Measurements from ENCODE around the gene RAB3GAP2. TPM values are rescaled to one million over a fixed set of nuclear protein-coding genes. Genes with fewer than 3 reads are reported as not detected.
"Not testable (repeated sequence)": the region's sequence is repeated elsewhere in the genome, so short reads cannot be mapped to it uniquely, and the experiment has no call there.

The RAB3GAP2 gene, protein sequence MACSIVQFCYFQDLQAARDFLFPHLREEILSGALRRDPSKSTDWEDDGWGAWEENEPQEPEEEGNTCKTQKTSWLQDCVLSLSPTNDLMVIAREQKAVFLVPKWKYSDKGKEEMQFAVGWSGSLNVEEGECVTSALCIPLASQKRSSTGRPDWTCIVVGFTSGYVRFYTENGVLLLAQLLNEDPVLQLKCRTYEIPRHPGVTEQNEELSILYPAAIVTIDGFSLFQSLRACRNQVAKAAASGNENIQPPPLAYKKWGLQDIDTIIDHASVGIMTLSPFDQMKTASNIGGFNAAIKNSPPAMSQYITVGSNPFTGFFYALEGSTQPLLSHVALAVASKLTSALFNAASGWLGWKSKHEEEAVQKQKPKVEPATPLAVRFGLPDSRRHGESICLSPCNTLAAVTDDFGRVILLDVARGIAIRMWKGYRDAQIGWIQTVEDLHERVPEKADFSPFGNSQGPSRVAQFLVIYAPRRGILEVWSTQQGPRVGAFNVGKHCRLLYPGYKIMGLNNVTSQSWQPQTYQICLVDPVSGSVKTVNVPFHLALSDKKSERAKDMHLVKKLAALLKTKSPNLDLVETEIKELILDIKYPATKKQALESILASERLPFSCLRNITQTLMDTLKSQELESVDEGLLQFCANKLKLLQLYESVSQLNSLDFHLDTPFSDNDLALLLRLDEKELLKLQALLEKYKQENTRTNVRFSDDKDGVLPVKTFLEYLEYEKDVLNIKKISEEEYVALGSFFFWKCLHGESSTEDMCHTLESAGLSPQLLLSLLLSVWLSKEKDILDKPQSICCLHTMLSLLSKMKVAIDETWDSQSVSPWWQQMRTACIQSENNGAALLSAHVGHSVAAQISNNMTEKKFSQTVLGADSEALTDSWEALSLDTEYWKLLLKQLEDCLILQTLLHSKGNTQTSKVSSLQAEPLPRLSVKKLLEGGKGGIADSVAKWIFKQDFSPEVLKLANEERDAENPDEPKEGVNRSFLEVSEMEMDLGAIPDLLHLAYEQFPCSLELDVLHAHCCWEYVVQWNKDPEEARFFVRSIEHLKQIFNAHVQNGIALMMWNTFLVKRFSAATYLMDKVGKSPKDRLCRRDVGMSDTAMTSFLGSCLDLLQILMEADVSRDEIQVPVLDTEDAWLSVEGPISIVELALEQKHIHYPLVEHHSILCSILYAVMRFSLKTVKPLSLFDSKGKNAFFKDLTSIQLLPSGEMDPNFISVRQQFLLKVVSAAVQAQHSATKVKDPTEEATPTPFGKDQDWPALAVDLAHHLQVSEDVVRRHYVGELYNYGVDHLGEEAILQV (N-terminal part only)
- 10 to 100 TPM; 51.0 to 55.9 TPM for total RNA-seq

DNA sequence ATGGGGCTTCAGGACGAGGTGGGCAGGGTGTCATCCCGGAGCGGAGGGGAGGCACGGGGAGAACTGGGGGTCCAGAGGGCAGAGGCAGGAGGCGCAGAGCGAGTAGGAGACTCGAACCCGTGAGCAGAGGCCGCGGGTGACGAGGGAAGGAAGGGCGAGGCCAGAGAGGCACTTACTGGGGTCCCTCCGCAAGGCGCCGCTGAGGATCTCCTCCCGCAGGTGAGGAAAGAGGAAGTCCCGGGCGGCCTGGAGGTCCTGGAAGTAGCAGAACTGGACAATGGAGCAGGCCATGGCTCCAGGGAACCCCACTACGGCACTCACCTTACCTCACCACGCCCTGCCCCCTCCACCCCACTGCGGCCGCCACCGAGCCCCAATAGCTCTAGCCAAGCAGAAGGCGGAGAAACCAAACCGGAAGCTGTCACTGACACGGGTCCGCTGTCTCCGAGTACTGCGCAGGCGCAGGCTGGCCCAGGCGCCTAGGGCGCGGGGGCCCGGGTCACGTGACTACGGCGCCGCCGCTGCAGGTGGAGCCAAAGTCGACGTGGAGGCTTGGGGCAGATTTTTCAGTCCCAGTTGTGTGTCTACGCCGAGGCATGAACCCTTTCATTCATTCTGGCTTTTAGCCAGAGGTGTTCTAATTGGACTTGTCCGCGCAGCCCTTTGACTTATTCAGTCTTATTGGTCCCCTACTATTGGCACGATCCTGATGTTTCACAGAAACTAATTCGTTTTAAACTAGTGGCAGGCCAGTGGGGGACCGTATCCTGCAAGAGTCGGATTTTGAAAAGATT lies at the start of gene RAB3GAP2:
TSS of gene RAB3GAP2 (minus strand) at position 407 of the 794 bp plus-strand sequence. CDS start at position 291, 116 bp downstream.
- H3K4me3 Mint-ChIP-seq = no peak within 1 kb of the TSS
- peak; percentile 98 for DNase-seq
- H3K9me3 Mint-ChIP-seq = no peaks in the 10 kb centered on the region
- H3K27me3 Mint-ChIP-seq = peaks cover 5% of the 10 kb centered on the region
- H3K27ac Mint-ChIP-seq = no peak within 1 kb of the TSS
- H3K4me1 Mint-ChIP-seq = peaks cover 14% of the 10 kb centered on the region
- H3K36me3 Mint-ChIP-seq = peaks cover 19% of the 10 kb centered on the region

DNA sequence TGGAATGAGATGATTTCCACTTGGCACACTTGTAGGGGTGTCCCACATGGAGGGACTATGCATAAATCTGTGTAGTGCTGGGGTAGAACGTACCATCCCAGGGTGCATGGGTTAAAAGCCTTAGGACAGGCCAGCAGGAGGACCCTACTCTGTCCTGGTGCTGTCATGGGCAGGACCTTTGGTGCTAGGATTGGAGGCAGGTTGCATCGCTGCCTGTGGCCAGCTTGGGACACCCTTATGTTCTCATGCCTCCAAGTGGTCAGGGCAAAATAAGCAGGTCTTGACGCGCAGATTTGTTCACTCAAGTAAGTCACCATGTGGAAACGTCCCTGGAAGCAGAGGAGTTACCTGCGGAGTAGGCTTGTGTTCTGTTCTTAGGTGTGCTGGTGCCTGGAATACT lies 49.5 kb upstream of the RAB3GAP2 start:
- Mint-ChIP-seq H3K27me3 (peaks cover 13% of the 10 kb centered on the region), H3K27ac (no peak overlapping the region), H3K4me3 (no peak overlapping the region), H3K4me1 (no peaks in the 10 kb centered on the region), H3K36me3 (no peaks in the 10 kb centered on the region), H3K9me3 (no peaks in the 10 kb centered on the region)
- no peak for DNase-seq

DNA sequence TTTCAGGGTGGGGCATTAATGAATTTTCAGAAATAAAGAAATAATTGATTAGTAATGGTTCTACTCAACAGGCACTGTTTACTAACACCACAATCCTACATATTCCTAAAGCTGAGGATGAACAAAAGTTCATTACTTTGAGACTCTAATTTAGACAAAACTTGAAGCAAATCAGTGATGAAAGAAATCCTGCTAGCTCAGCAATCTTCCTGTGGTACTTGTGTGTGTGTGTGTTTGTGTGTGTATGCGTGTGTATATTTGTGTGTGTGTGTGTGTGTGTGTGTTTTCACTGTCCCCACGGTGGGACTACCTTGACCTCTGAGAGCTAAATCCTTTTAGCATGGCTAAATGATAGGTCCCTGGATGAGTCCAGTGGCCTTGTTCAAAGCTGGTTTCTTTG lies 48.5 kb upstream of the RAB3GAP2 start:
- Mint-ChIP-seq H3K36me3 (no peaks in the 10 kb centered on the region), H3K9me3 (no peaks in the 10 kb centered on the region), H3K4me3 (no peak overlapping the region), H3K4me1 (no peaks in the 10 kb centered on the region), H3K27me3 (peaks cover 13% of the 10 kb centered on the region), H3K27ac (no peak overlapping the region)
- no peak for DNase-seq

DNA sequence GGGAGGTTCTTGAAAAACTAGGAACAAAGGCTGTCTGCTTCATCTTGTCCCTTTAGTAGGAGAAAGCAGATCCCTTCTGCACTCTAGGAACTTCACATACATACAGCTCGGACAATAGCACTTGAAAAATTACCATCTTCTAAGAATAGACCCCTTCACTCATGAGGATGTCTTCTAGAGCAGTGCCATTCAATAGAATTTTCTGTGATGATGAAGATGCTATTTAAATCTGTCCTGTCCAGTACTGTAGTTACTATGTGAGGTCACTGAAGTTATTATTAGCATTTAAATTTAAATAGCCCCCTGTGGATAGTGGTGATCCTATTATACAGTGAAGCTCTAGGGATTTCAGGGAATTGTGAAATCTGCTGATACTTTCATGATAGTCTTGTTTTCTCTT lies 46.4 kb upstream of the RAB3GAP2 start:
- Mint-ChIP-seq H3K36me3 (no peaks in the 10 kb centered on the region), H3K4me1 (no peaks in the 10 kb centered on the region), H3K27ac (no peak overlapping the region), H3K9me3 (no peaks in the 10 kb centered on the region), H3K4me3 (no peak overlapping the region), H3K27me3 (peaks cover 9% of the 10 kb centered on the region)
- no peak for DNase-seq

DNA sequence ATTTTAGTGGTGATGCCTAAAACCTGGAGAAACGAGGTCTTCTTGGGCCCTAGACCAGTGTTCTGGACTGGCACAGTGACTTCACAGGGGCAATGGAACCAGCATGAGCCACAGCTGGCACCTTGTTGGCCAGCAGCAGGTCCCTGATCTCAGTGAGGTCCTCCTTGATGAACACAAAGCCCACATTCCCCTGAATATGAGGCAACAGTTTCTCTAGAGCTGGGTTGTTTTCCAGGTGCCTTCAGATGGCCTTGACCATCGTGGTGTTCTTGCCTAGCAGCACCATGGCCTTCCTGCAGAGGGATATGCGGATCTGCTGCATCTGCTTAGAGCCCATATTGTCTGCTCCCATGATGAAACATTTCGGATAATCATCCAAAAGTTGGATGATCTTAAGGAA lies 44.9 kb upstream of the RAB3GAP2 start:
- Mint-ChIP-seq H3K4me1 (no peaks in the 10 kb centered on the region), H3K27ac (no peak overlapping the region), H3K36me3 (no peaks in the 10 kb centered on the region), H3K4me3 (no peak overlapping the region), H3K9me3 (no peaks in the 10 kb centered on the region), H3K27me3 (peaks cover 2% of the 10 kb centered on the region)
- DNase-seq = no peak

DNA sequence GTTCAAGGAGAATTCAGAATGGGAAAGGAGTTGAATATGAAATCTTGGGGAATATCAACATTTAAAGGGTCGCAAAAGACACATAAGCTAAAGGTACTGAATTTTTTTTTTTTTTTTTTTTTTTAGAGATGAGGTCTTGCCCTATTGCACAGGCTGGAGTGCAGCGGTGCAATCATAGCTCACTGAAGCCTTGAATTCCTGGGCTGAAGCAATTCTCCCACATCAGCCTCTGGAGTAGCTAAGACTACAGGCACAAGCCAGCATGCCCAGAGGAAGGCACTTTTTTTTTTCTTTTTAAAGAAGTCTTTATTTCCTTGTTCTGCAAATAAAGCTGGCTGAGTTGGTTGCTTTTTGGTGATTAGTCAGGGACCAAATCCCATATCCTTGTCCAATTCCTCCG lies 44.1 kb upstream of the RAB3GAP2 start:
- no peak overlapping the region for H3K27ac Mint-ChIP-seq
- H3K4me3 Mint-ChIP-seq = no peak overlapping the region
- no peaks in the 10 kb centered on the region for H3K9me3 Mint-ChIP-seq
- DNase-seq = no peak
- no peaks in the 10 kb centered on the region for H3K36me3 Mint-ChIP-seq
- H3K27me3 Mint-ChIP-seq = no peaks in the 10 kb centered on the region
- H3K4me1 Mint-ChIP-seq = no peaks in the 10 kb centered on the region

DNA sequence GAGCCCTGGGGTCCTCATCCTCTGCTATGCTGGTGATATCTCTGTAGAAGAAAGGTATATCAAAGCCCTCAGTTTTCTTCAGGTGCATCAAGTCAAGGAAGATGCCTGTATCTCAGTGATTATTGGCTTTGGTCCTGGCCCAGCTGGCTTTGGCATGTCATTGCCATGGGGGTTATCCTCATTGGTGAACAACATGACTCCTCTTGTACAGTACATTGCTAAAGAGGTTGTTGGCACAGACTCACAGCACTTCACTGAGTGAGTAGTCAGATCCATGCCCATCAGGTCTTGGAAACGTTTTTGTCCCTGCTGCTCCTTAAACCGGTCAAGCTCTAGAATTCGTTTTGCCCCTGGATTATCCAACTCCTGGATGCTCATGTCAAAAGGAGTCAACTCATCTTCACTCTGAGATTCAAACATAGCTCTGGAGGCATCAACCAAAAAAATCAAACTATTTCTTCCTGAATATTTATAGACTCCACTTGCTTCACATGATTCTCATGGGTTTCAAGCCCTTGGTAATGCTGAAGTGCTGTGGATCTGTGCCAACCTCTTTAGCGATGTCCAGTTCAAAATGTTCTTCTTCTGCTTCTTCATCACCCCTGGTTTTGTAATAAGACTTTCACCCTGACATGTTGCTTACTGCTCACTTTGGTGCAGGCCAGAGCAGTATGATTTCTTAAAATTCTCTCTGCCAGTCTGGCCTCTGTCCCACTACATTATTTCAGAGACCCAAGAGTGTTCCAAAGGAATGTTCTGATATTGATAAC lies 43.0 kb upstream of the RAB3GAP2 start:
- H3K27ac Mint-ChIP-seq = no peak overlapping the region
- no peak overlapping the region for H3K4me3 Mint-ChIP-seq
- H3K9me3 Mint-ChIP-seq = no peaks in the 10 kb centered on the region
- H3K27me3 Mint-ChIP-seq = no peaks in the 10 kb centered on the region
- DNase-seq = no peak
- H3K4me1 Mint-ChIP-seq = no peaks in the 10 kb centered on the region
- no peaks in the 10 kb centered on the region for H3K36me3 Mint-ChIP-seq

DNA sequence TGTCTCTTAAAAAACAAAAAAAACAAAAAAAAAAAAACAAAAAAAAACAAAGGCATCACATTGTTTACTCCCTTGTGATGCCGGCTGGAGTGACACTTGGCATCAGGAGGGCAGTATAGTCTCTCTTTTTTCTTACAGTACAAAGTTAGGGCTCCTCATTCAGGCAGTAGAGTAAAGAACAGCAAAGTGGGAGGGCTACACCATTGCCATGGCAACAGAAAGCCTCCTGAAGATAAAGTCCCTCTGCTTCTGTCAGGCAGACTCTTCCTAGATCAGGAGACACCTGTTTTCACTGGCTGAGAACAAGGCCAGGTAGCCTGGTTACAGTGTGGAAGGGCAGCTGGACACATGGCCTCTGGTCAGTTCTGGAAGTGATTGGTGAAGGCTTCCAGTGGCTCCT lies 41.3 kb upstream of the RAB3GAP2 start:
- Mint-ChIP-seq H3K4me1 (no peaks in the 10 kb centered on the region), H3K27ac (no peak overlapping the region), H3K4me3 (no peak overlapping the region), H3K27me3 (no peaks in the 10 kb centered on the region), H3K9me3 (no peaks in the 10 kb centered on the region), H3K36me3 (no peaks in the 10 kb centered on the region)
- no peak for DNase-seq

DNA sequence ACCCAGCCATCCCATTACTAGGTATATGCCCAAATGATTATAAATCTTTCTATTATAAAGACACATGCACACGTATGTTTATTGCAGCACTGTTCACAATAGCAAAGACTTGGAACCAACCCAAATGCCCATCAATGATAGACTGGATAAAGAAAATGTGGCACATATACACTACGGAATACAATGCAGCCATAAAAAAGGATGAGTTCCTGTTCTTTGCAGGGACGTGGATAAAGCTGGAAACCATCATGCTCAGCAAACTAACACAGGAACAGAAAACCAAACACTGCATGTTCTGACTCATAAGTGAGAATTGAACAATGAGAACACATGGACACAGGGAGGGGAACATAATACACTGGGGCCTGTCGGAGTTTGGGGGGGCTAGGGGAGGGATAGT lies 37.9 kb upstream of the RAB3GAP2 start:
- not testable (repeated sequence) for DNase-seq, H3K27me3 Mint-ChIP-seq, H3K4me3 Mint-ChIP-seq, H3K4me1 Mint-ChIP-seq, H3K27ac Mint-ChIP-seq, H3K9me3 Mint-ChIP-seq, H3K36me3 Mint-ChIP-seq

DNA sequence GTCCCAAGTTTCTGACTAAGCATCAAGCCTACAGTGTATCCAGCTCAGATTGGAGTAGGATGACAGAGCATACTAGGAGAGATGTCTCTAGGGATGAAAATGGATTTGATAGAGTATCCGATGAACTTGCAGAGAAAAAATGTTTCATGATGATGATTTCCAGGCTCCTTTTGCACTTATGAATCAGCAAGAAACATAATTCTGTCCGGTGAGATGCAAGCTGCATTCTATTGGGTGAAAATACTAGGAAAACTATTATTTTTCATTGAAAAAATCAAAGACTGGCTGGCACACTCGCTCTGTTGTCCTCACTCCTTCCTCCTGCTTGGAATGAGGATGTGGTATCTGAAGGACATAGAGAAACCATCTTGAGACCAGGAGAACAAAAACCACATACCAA lies 35.4 kb upstream of the RAB3GAP2 start:
- no peak for DNase-seq
- H3K4me1 Mint-ChIP-seq = no peaks in the 10 kb centered on the region
- peaks cover 19% of the 10 kb centered on the region for H3K27me3 Mint-ChIP-seq
- no peak overlapping the region for H3K4me3 Mint-ChIP-seq
- peaks cover 3% of the 10 kb centered on the region for H3K9me3 Mint-ChIP-seq
- no peaks in the 10 kb centered on the region for H3K36me3 Mint-ChIP-seq
- no peak overlapping the region for H3K27ac Mint-ChIP-seq

DNA sequence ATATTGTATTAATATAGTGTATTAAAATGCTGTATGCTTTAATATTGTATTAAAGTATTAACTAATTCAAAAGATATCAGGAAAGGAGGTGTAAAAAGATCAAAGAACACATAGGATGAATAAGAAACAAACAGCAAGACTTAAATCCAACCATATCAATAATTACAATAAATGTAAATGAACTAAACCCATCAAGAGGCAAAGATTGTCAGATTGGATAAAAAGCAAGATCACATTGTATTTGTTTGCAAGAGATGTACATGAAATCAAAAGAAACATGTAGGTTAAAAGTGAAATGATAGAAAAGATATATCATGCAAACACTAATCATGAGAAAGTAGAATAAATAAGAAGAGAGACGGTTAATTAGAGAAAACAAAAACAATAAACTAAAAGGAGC lies 34.1 kb upstream of the RAB3GAP2 start:
- Mint-ChIP-seq H3K27ac (no peak overlapping the region), H3K36me3 (no peaks in the 10 kb centered on the region), H3K4me1 (no peaks in the 10 kb centered on the region), H3K9me3 (peaks cover 3% of the 10 kb centered on the region), H3K4me3 (no peak overlapping the region), H3K27me3 (peaks cover 19% of the 10 kb centered on the region)
- DNase-seq = no peak

DNA sequence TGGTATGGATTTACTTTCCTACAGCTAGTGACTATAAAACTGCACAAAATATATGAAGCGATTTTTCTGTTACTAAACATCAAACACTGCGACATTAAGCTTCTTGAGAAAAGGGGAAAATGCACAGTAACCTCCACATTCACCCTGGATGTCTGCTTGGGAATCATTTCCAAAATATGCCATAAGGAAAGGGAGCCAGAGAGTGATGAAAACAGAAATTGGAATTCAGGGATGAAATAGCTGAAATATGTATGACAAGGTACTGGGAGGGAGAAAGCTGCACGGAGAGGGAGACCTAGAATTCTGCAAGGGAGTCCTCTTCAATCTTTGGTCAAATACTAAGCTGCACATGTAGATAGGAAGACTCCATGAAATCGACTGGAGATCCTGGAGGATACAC lies 31.6 kb upstream of the RAB3GAP2 start:
- H3K36me3 Mint-ChIP-seq = no peaks in the 10 kb centered on the region
- no peak overlapping the region for H3K4me3 Mint-ChIP-seq
- no peak for DNase-seq
- H3K9me3 Mint-ChIP-seq = peaks cover 3% of the 10 kb centered on the region
- H3K27ac Mint-ChIP-seq = no peak overlapping the region
- peaks cover 19% of the 10 kb centered on the region for H3K27me3 Mint-ChIP-seq
- H3K4me1 Mint-ChIP-seq = no peaks in the 10 kb centered on the region

DNA sequence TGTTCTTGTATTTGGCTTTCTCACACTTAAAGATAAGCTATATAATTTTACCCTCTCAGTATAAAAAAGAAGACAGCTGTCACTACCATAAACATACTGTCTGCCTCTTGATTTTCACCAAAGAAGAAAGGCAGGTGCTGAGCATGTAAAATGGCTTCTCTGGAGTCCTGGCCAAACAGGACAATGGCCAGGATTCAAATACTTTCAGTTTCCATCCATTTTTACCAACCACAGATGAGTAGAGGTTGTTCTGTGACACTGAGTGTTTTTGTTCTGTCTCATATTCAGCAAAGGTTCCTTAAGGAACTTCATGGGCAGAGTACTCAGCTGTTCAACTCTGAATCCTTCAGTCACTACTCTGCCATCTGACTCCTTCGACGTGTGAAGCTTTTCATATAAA lies 29.4 kb upstream of the RAB3GAP2 start:
- H3K4me1 Mint-ChIP-seq = no peaks in the 10 kb centered on the region
- no peak for DNase-seq
- no peak overlapping the region for H3K4me3 Mint-ChIP-seq
- no peak overlapping the region for H3K27ac Mint-ChIP-seq
- H3K36me3 Mint-ChIP-seq = no peaks in the 10 kb centered on the region
- peaks cover 3% of the 10 kb centered on the region for H3K9me3 Mint-ChIP-seq
- peaks cover 12% of the 10 kb centered on the region for H3K27me3 Mint-ChIP-seq
